Measurements from ENCODE around the gene COX7A2L.

- TF ChIP-seq CTCF (IDR thresholded peaks at IDR 0.05) = no peak
- TF ChIP-seq REST (IDR thresholded peaks at IDR 0.05; ENCODE audit: low read depth, low read length) = no peak
- no peak for TF ChIP-seq CHD2 (IDR thresholded peaks at IDR 0.05; ENCODE audit: low read length, partially characterized antibody)
- TF ChIP-seq EZH2phosphoT487 (IDR thresholded peaks at IDR 0.05; ENCODE audit: borderline replicate concordance, low read depth) = no peak
- no peak for TF ChIP-seq FOXM1 (IDR thresholded peaks at IDR 0.05; ENCODE audit: low read depth)
- TF ChIP-seq ELF1 (IDR thresholded peaks at IDR 0.05) = no peak
- TF ChIP-seq POLR2AphosphoS5 (IDR thresholded peaks at IDR 0.05; ENCODE audit: low read depth, low read length) = no peak
Observed at GRCh38 chr2:42310007-42310515, 51.0 kb downstream of the COX7A2L start.
